A673 (cell line): Measurements from ENCODE around the gene CUX1. TPM values are rescaled to one million over a fixed set of nuclear protein-coding genes. Genes with fewer than 3 reads are reported as not detected.

Experiments
- BruUV-seq: library from RNA; stranded (reverse); fragments of 400-500 nt; replicated peaks from 2 replicates; lab custom pipeline; 2021; lab: Mats Ljungman, UMichigan
- CTCF ChIA-PET: fragments of 300-600 bp; sonication (Branson Sonifier 250); formaldehyde crosslinking; loops from one replicate; lab custom pipeline; 2022; ENCODE audit warnings: antibody characterized with exemption; lab: Charles Lee
- POLR2A ChIA-PET: fragments of 300-600 bp; sonication (Branson Sonifier 250); formaldehyde crosslinking; loops from one replicate; lab custom pipeline; 2022; ENCODE audit warnings: antibody characterized with exemption; ENCODE audit not compliant: low non-redundant PET; lab: Charles Lee
- DNase-seq: peaks from one replicate; pipeline ENCODE4 v3.0.0-alpha.2; 2015; ENCODE audit warnings: low spot score
- H3K27ac ChIP-seq: fragments of 200-600 bp; sonication (generic); 2 replicates; pipeline ENCODE4 v1.5.1; 2016; ENCODE audit warnings: mixed run types, low read depth, mild to moderate bottlenecking, mixed read lengths, antibody characterized with exemption, low read length; ENCODE audit not compliant: poor library complexity, severe bottlenecking
- H3K27me3 ChIP-seq: fragments of 200-600 bp; sonication (generic); replicated peaks from 2 replicates; pipeline ENCODE4 v1.6.1; 2017; ENCODE audit warnings: mixed run types, low read depth, mild to moderate bottlenecking, mixed read lengths, antibody characterized with exemption, low read length; ENCODE audit not compliant: insufficient read depth, poor library complexity
- H3K36me3 ChIP-seq: fragments of 200-600 bp; sonication (generic); 2 replicates; pipeline ENCODE4 v1.6.1; 2016; ENCODE audit warnings: mixed run types, mild to moderate bottlenecking, mixed read lengths, antibody characterized with exemption, low read length; ENCODE audit not compliant: insufficient read depth, poor library complexity, severe bottlenecking
- H3K4me1 ChIP-seq: fragments of 200-600 bp; sonication (generic); 2 replicates; pipeline ENCODE4 v1.6.1; 2017; ENCODE audit warnings: mixed run types, mild to moderate bottlenecking, mixed read lengths, antibody characterized with exemption, low read length; ENCODE audit not compliant: insufficient read depth, poor library complexity, severe bottlenecking
- H3K4me3 ChIP-seq: fragments of 200-600 bp; sonication (generic); 2 replicates; pipeline ENCODE4 v1.5.1; 2016; ENCODE audit warnings: low read depth, mixed run types, mild to moderate bottlenecking, mixed read lengths, low read length; ENCODE audit not compliant: poor library complexity, severe bottlenecking
- H3K9me3 ChIP-seq: fragments of 200-600 bp; sonication (generic); 2 replicates; pipeline ENCODE4 v1.6.1; 2016; ENCODE audit warnings: mixed run types, low read depth, mild to moderate bottlenecking, mixed read lengths, antibody characterized with exemption, low read length; ENCODE audit not compliant: poor library complexity, severe bottlenecking
- EZH2 ChIP-seq: fragments of 200-600 bp; sonication (generic); IDR thresholded peaks from 2 replicates; pipeline ENCODE4 v1.6.1; 2017; ENCODE audit warnings: borderline replicate concordance, low read depth, mild to moderate bottlenecking, mixed read lengths, antibody characterized with exemption, low read length; ENCODE audit not compliant: poor library complexity, severe bottlenecking
- intact Hi-C: fragments of 100-400 bp; cut with micrococcal nuclease; formaldehyde crosslinking; loops from one replicate; pipeline ENCODE4 v1.10.0; 2022; ENCODE audit not compliant: unreplicated experiment
- total RNA-seq: library from RNA; stranded (reverse); gene quantifications from 2 replicates; pipeline ENCODE4 v1.2.3, GENCODE V29; 2021
- TF ChIP-seq, protein P1 (sequence below): fragments of 300-800, 200-600 bp; sonication (generic); conservative IDR thresholded peaks from 2 replicates; pipeline ENCODE4 v1.5.1; 2017; ENCODE audit warnings: low read depth, mild to moderate bottlenecking, antibody characterized with exemption, low read length, moderate library complexity, mixed read lengths

Gene CUX1
- total RNA-seq, 1 experiment from 2014 or later = 49.4 TPM

DNA sequence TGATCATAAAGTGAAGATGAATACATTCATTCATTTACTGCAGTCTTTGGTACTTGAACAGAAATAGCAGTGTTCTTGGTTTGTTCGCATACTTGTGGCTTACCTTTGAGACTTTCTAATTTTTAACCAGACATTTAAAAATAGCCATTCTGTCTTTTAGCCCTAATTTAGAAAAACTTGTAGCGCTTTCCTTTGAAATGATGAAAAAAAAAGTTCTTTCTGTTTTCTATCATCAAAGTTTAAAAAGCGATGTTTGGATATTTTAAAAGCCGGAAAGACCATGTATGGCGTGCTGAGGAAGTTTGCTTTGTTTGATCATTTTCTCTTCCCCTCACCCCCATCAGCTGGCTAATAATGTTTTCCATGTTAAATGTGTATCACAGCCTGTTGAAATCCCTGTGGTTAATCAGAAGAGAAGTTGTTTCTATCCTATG is 116.3 kb downstream of the CUX1 start:
- ChIA-PET CTCF (no interaction called here), POLR2A (no interaction called here)
- intact Hi-C loops = no loop called here
- peaks cover 15% of the 10 kb centered on the region for H3K9me3 ChIP-seq
- no TSS peak for BruUV-seq
- peaks cover 18% of the 10 kb centered on the region for H3K4me1 ChIP-seq
- H3K36me3 ChIP-seq = no peaks in the 10 kb centered on the region
- TF ChIP-seq EZH2 = no peak
- TF ChIP-seq, protein P1, sequence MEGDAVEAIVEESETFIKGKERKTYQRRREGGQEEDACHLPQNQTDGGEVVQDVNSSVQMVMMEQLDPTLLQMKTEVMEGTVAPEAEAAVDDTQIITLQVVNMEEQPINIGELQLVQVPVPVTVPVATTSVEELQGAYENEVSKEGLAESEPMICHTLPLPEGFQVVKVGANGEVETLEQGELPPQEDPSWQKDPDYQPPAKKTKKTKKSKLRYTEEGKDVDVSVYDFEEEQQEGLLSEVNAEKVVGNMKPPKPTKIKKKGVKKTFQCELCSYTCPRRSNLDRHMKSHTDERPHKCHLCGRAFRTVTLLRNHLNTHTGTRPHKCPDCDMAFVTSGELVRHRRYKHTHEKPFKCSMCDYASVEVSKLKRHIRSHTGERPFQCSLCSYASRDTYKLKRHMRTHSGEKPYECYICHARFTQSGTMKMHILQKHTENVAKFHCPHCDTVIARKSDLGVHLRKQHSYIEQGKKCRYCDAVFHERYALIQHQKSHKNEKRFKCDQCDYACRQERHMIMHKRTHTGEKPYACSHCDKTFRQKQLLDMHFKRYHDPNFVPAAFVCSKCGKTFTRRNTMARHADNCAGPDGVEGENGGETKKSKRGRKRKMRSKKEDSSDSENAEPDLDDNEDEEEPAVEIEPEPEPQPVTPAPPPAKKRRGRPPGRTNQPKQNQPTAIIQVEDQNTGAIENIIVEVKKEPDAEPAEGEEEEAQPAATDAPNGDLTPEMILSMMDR = no peak
- H3K27me3 ChIP-seq = no peaks in the 10 kb centered on the region
- H3K27ac ChIP-seq = no peak overlapping the region
- H3K4me3 ChIP-seq = no peak overlapping the region
- DNase-seq = no peak

DNA sequence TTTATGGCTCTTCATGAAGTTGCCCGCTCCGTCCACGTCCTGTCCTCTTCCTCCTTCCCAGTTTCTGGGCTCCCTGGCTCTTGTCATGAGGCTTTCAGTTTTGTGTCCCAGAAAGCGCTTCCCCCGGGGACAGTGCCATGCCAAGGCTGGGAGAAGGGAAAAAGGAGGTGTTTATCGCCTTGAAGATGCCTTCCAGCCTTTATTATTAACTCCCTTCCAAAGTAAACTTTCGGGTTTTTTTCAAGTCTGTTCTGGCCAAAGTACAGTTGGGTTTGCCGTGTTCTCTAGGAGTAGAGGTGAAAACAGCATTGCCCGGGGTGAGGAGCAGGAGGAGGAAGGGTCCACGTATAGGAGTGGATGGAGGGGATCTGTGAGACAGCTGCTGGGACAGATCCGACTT is 117.2 kb downstream of the CUX1 start:
- Histone ChIP-seq H3K27ac (no peak overlapping the region), H3K4me3 (no peak overlapping the region), H3K4me1 (peaks cover 18% of the 10 kb centered on the region), H3K27me3 (no peaks in the 10 kb centered on the region), H3K9me3 (peaks cover 10% of the 10 kb centered on the region), H3K36me3 (no peaks in the 10 kb centered on the region)
- ChIA-PET POLR2A (no interaction called here), CTCF (interaction anchor here (0.5 kb wide), 1 partner anchor 330 kb away, joined by 3 read pairs; no protein-coding TSS in a partner anchor)
- no peak for DNase-seq
- BruUV-seq = no TSS peak
- no peak for TF ChIP-seq EZH2
- TF ChIP-seq, protein P1 = no peak
- intact Hi-C loops = no loop called here

DNA sequence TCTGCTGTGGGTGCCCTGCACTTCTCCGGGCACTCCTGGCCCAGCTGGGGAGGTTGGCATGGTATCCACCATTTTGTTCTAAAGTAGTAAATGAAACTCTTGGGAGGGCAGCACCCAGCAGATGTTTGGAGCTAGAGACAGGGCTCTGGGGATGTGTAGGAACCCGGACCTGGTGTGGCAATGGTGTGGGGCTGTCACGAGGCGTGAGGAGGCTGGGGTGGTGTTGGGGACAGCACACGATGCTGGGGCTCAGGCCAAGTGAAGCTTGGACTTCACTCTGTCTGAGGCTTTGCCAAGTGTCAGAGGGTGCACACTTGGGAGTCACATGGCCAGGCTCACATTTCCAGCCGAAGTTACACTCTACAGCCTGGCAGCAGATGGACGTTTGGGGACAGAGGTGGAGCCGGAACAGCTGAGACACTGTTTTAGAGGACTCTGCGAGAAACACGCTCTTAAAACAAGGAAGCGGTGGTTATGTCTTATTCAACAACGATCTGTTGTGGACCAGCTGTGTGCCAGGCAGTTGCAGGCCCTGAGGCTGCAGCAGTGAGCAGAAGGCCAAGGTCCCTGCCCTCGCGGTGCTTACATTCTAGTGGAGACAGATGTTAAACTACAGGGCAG is 118.2 kb downstream of the CUX1 start:
- H3K27me3 ChIP-seq = no peaks in the 10 kb centered on the region
- intact Hi-C loops = no loop called here
- no peak overlapping the region for H3K27ac ChIP-seq
- no peak overlapping the region for H3K4me3 ChIP-seq
- CTCF ChIA-PET = interaction anchor here (0.5 kb wide), 1 partner anchor 331 kb away, joined by 3 read pairs; no protein-coding TSS in a partner anchor
- H3K4me1 ChIP-seq = peaks cover 19% of the 10 kb centered on the region
- TF ChIP-seq EZH2 = no peak
- TF ChIP-seq, protein P1 = no peak
- no peaks in the 10 kb centered on the region for H3K36me3 ChIP-seq
- POLR2A ChIA-PET = no interaction called here
- peaks cover under 1% of the 10 kb centered on the region for H3K9me3 ChIP-seq
- no peak for DNase-seq
- BruUV-seq = no TSS peak
